ENCODE data around the gene RAP1GAP.
"Not testable (repeated sequence)": the region's sequence is repeated elsewhere in the genome, so short reads cannot be mapped to it uniquely, and the experiment has no call there.

RAP1GAP gene

DNA sequence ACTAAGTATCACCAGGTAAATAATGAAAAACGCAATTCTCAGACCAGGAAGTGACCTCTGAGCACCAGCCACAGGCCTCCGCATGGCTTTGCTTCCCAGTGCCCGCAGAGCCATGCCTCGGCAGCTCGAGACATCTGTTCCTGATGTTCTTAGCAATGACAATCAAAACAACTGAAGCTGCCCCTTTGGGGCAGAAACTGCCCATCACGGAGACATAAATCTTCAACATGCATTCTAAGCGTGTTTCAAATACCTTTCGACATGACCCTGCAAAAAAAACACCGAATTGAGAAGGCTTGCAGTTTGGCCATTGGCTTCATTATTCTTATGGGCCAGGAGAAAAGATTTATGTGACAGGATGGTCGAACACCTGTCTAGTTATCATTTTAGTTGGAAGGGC is 5.8 kb upstream of the RAP1GAP start:
- Histone ChIP-seq H3K27me3 (ENCODE audit: control insufficient read depth in 1 of 2, insufficient read depth in 2 of 2, low read length in 2 of 2) (peaks cover 6 to 9% of the 10 kb centered on the region in 2 donors), H3K9ac (ENCODE audit: low read length in 2 of 2) (no peak overlapping the region), H3K27ac (ENCODE audit: low read length) (no peak overlapping the region), H3K4me1 (ENCODE audit: control insufficient read depth, insufficient read depth, low read length) (peaks cover 25% of the 10 kb centered on the region), H3K9me3 (ENCODE audit: control insufficient read depth in 2 of 2, low read length in 2 of 2) (no peaks in the 10 kb centered on the region), H3K4me3 (ENCODE audit: low read length in 2 of 2) (no peak overlapping the region), H3K36me3 (ENCODE audit: control insufficient read depth in 2 of 2, insufficient read depth in 2 of 2, low read length in 2 of 2) (peaks cover 6 to 10% of the 10 kb centered on the region in 2 donors)

GRCh38 chr1:21673853-21674252 is 4.7 kb upstream of the RAP1GAP start:
- not testable (repeated sequence) for H3K36me3 ChIP-seq (ENCODE audit: control insufficient read depth in 2 of 2, insufficient read depth in 2 of 2, low read length in 2 of 2); H3K9ac ChIP-seq (ENCODE audit: low read length in 2 of 2); H3K9me3 ChIP-seq (ENCODE audit: control insufficient read depth in 2 of 2, low read length in 2 of 2)
- Histone ChIP-seq H3K4me3 (ENCODE audit: low read length in 2 of 2) (peak overlapping the region in 1 of 2 donors; percentile 22), H3K27me3 (ENCODE audit: control insufficient read depth in 1 of 2, insufficient read depth in 2 of 2, low read length in 2 of 2) (peaks cover 10 to 20% of the 10 kb centered on the region in 2 donors), H3K4me1 (ENCODE audit: control insufficient read depth, insufficient read depth, low read length) (peaks cover 36% of the 10 kb centered on the region), H3K27ac (ENCODE audit: low read length) (peak overlapping the region; percentile 60)

DNA sequence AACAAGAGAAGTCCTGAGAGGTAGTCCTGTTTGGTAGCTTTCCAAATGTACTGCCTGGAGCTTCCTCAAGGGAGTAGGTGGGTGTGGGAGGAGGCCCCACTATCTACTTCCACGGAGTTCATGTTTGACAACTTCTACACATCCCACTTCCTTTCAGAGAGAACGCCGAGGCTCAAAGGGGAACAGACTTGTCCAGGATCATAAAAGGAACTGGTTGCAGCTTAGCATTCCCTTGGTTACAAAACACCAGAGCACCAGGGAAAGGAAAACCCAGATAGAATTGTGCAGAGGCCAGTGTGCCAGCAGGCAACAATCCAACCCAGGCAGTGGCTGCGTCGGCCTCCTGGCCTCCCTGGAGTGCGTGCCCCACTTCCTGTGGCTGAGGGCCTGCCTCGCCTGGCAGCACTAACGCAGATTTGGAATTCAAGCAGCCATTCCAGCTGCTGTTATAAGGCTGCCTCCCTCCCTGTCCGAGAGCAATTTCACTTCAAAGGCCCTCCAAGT is 4.2 kb upstream of the RAP1GAP start:
- peak overlapping the region in 1 of 2 donors; percentile 29 for H3K9ac ChIP-seq (ENCODE audit: low read length in 2 of 2)
- peaks cover 41% of the 10 kb centered on the region for H3K4me1 ChIP-seq (ENCODE audit: control insufficient read depth, insufficient read depth, low read length)
- peaks cover 4 to 5% of the 10 kb centered on the region in 2 donors for H3K36me3 ChIP-seq (ENCODE audit: control insufficient read depth in 2 of 2, insufficient read depth in 2 of 2, low read length in 2 of 2)
- peaks cover 14 to 25% of the 10 kb centered on the region in 2 donors for H3K27me3 ChIP-seq (ENCODE audit: control insufficient read depth in 1 of 2, insufficient read depth in 2 of 2, low read length in 2 of 2)
- peak overlapping the region in 1 of 2 donors; percentile 22 for H3K4me3 ChIP-seq (ENCODE audit: low read length in 2 of 2)
- no peaks in the 10 kb centered on the region for H3K9me3 ChIP-seq (ENCODE audit: control insufficient read depth in 2 of 2, low read length in 2 of 2)
- peak overlapping the region; percentile 60 for H3K27ac ChIP-seq (ENCODE audit: low read length)

DNA sequence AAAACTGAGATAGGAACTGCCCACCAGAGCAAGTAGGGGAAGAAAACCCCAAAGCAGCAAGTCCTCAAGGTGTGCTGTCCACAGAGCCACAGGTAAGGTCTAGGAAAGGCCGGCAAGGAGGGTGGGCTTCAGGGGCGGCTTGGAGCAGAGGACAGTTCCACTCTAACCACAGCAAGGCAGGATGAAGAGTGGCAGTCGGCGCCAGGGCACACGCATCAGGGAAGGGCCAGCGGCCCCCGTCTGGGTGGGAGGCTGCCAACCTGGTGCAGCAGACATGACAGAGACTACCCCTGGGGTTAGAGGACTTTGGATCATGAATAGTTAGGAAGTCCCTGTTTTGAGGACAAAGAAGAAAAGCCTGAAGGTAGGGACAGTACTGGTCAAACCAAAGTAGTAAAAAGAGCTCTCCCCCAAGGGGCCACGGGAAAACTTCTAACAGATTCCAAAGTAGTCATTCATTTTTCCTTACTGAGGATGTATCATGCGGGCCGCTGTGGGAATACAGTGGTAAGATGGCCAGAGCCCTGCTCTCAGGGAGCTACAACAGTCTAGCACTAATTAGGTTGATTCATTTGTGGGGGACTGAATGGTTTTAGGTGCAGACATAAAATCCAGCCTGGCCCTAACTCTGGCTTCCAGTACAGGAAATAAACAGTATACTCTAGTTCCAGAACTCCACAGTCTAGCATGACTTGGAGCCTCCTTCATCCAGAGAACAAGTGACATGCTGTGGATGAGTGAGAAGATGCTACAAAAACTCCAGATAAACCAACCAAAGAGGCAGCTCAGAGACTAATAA is 3.5 kb upstream of the RAP1GAP start:
- Histone ChIP-seq H3K9ac (ENCODE audit: low read length in 2 of 2) (no peak overlapping the region), H3K27ac (ENCODE audit: low read length) (peak overlapping the region; percentile 60), H3K4me3 (ENCODE audit: low read length in 2 of 2) (no peak overlapping the region), H3K36me3 (ENCODE audit: control insufficient read depth in 2 of 2, insufficient read depth in 2 of 2, low read length in 2 of 2) (peaks cover 3 to 5% of the 10 kb centered on the region in 2 donors), H3K4me1 (ENCODE audit: control insufficient read depth, insufficient read depth, low read length) (peaks cover 42% of the 10 kb centered on the region), H3K9me3 (ENCODE audit: control insufficient read depth in 2 of 2, low read length in 2 of 2) (no peaks in the 10 kb centered on the region), H3K27me3 (ENCODE audit: control insufficient read depth in 1 of 2, insufficient read depth in 2 of 2, low read length in 2 of 2) (peaks cover 21 to 32% of the 10 kb centered on the region in 2 donors)

- Histone ChIP-seq H3K4me1 (ENCODE audit: control insufficient read depth, insufficient read depth, low read length) (peaks cover 42% of the 10 kb centered on the region), H3K9ac (ENCODE audit: low read length in 2 of 2) (no peak overlapping the region), H3K27me3 (ENCODE audit: control insufficient read depth in 1 of 2, insufficient read depth in 2 of 2, low read length in 2 of 2) (peaks cover 28 to 38% of the 10 kb centered on the region in 2 donors), H3K9me3 (ENCODE audit: control insufficient read depth in 2 of 2, low read length in 2 of 2) (no peaks in the 10 kb centered on the region), H3K4me3 (ENCODE audit: low read length in 2 of 2) (no peak overlapping the region), H3K36me3 (ENCODE audit: control insufficient read depth in 2 of 2, insufficient read depth in 2 of 2, low read length in 2 of 2) (peaks cover 0 to under 1% of the 10 kb centered on the region in 2 donors), H3K27ac (ENCODE audit: low read length) (no peak overlapping the region)
These were observed 2.8 kb upstream of the RAP1GAP start for GRCh38 chr1:21671915-21672314.

GRCh38 chr1:21670956-21671902 is 2.1 kb upstream of the RAP1GAP start:
- Histone ChIP-seq H3K27ac (ENCODE audit: low read length) (no peak overlapping the region), H3K9ac (ENCODE audit: low read length in 2 of 2) (no peak overlapping the region), H3K4me1 (ENCODE audit: control insufficient read depth, insufficient read depth, low read length) (peaks cover 42% of the 10 kb centered on the region), H3K27me3 (ENCODE audit: control insufficient read depth in 1 of 2, insufficient read depth in 2 of 2, low read length in 2 of 2) (peaks cover 35 to 45% of the 10 kb centered on the region in 2 donors), H3K9me3 (ENCODE audit: control insufficient read depth in 2 of 2, low read length in 2 of 2) (no peaks in the 10 kb centered on the region), H3K4me3 (ENCODE audit: low read length in 2 of 2) (no peak overlapping the region), H3K36me3 (ENCODE audit: control insufficient read depth in 2 of 2, insufficient read depth in 2 of 2, low read length in 2 of 2) (no peaks in the 10 kb centered on the region)

DNA sequence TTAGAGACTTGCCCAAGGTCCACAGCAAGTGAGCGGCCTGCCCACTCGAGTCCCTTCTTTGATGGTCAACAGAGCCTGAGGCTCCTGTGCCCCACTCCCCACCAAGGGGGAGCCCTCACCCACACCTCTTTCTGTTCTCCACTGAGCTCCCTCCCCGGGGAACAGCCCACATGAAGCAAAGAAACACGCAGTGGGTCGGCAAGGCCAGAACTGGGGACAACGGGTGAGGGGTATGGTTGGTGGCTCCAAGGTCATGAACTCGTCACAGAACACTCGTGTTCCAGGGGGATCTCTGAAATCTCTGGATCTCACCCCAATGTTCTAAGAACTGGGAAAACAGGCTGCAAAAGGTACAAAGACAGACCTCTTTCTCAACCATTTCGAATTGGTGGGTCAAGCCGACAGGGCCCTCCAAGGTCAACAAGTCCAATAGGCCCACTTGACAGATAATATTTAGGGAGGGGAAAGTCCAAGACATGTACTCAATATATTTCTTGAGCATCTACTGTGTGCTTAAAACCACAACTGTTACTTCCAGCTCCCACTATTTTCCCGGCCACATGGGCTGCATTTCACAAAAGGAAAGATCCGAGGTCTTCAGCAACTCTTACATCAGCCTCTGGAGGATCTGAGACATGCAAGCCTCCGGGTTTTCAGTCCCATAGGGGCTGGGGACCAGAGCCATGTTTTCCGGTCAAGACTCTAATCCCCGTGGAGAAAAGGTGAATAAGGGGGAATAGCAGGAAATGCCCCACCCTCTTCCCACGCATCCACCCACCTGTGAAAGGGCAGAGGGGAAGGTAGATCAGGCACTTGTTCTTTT is 1.1 kb upstream of the RAP1GAP start:
- Histone ChIP-seq H3K9ac (ENCODE audit: low read length in 2 of 2) (no peak overlapping the region), H3K4me3 (ENCODE audit: low read length in 2 of 2) (peak overlapping the region in 1 of 2 donors; percentile 64), H3K27me3 (ENCODE audit: control insufficient read depth in 1 of 2, insufficient read depth in 2 of 2, low read length in 2 of 2) (peaks cover 43 to 54% of the 10 kb centered on the region in 2 donors), H3K4me1 (ENCODE audit: control insufficient read depth, insufficient read depth, low read length) (peaks cover 42% of the 10 kb centered on the region), H3K9me3 (ENCODE audit: control insufficient read depth in 2 of 2, low read length in 2 of 2) (no peaks in the 10 kb centered on the region), H3K27ac (ENCODE audit: low read length) (no peak overlapping the region), H3K36me3 (ENCODE audit: control insufficient read depth in 2 of 2, insufficient read depth in 2 of 2, low read length in 2 of 2) (no peaks in the 10 kb centered on the region)

DNA sequence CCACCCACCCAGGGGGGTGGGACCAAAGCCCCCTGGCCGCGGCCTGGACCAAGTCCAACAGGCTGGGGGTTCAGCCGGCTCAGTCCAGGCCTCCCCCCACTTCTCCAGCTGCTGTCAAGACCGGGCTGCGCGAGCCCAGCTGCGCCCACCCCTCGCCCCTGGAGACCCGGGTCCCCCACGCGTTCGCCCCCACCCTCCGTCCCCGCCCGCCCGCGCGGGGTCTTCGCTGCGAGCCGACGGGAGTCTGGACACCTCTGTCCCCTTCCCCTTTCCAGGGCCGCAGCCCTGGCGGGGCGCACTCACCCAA is 253 bp downstream of the RAP1GAP start:
- H3K36me3 ChIP-seq (ENCODE audit: control insufficient read depth in 2 of 2, insufficient read depth in 2 of 2, low read length in 2 of 2) = no peaks in the 10 kb centered on the region
- peak overlapping the region in 1 of 2 donors; percentile 64 for H3K4me3 ChIP-seq (ENCODE audit: low read length in 2 of 2)
- no peaks in the 10 kb centered on the region for H3K9me3 ChIP-seq (ENCODE audit: control insufficient read depth in 2 of 2, low read length in 2 of 2)
- H3K27ac ChIP-seq (ENCODE audit: low read length) = no peak overlapping the region
- H3K9ac ChIP-seq (ENCODE audit: low read length in 2 of 2) = no peak overlapping the region
- peaks cover 45 to 56% of the 10 kb centered on the region in 2 donors for H3K27me3 ChIP-seq (ENCODE audit: control insufficient read depth in 1 of 2, insufficient read depth in 2 of 2, low read length in 2 of 2)
- H3K4me1 ChIP-seq (ENCODE audit: control insufficient read depth, insufficient read depth, low read length) = peaks cover 42% of the 10 kb centered on the region

- no peak overlapping the region for H3K27ac ChIP-seq (ENCODE audit: low read length)
- H3K4me1 ChIP-seq (ENCODE audit: control insufficient read depth, insufficient read depth, low read length) = peaks cover 37% of the 10 kb centered on the region
- H3K27me3 ChIP-seq (ENCODE audit: control insufficient read depth in 1 of 2, insufficient read depth in 2 of 2, low read length in 2 of 2) = peaks cover 45 to 56% of the 10 kb centered on the region in 2 donors
- H3K4me3 ChIP-seq (ENCODE audit: low read length in 2 of 2) = peak overlapping the region in 1 of 2 donors; percentile 64
- H3K9ac ChIP-seq (ENCODE audit: low read length in 2 of 2) = no peak overlapping the region
- H3K9me3 ChIP-seq (ENCODE audit: control insufficient read depth in 2 of 2, low read length in 2 of 2) = no peaks in the 10 kb centered on the region
- no peaks in the 10 kb centered on the region for H3K36me3 ChIP-seq (ENCODE audit: control insufficient read depth in 2 of 2, insufficient read depth in 2 of 2, low read length in 2 of 2)
These were observed 766 bp downstream of the RAP1GAP start for GRCh38 chr1:21668232-21668950.
